Naive thymus-derived CD4-positive, alpha-beta T cell (primary cell): ENCODE results near the gene ADARB1. TPM values are rescaled to one million over a fixed set of nuclear protein-coding genes. Genes with fewer than 3 reads are reported as not detected.
A peak's percentile ranks its signal among the peaks of the same experiment; 100 is the strongest.

ENCODE experiments used
- ATAC-seq: fragments of 150-1000 bp; cut with Tn5 transposase; 2 replicates; pipeline ENCODE4 v1.10.0; 2021; ENCODE audit warnings: mild to moderate bottlenecking, moderate library complexity
- CTCF ChIA-PET: fragments of 350-600 bp; sonication (Branson Sonifier 250); formaldehyde crosslinking; loops from one replicate; lab custom pipeline; 2021; ENCODE audit warnings: antibody characterized with exemption; lab: Charles Lee
- POLR2A ChIA-PET: fragments of 350-600 bp; sonication (Branson Sonifier 250); formaldehyde crosslinking; loops from one replicate; lab custom pipeline; 2021; ENCODE audit warnings: antibody characterized with exemption, inconsistent platforms; lab: Charles Lee
- DNase-seq, 9 donors: peaks; one replicate each; pipeline versions ENCODE4 v3.0.0 to v3.0.0-alpha.2; 2020 to 2022; ENCODE audit warnings: mixed read lengths in 1 of 9
- H3K27ac ChIP-seq: one replicate; pipeline ENCODE4 v1.7.0; 2013; ENCODE audit warnings: mild to moderate bottlenecking, low read depth, low read length, moderate library complexity
- H3K27me3 ChIP-seq, 2 donors: one replicate each; pipeline ENCODE4 v1.7.0; 2013; ENCODE audit warnings: low read length in 2 of 2, mild to moderate bottlenecking in 2 of 2, moderate library complexity in 2 of 2; ENCODE audit not compliant: control insufficient read depth in 2 of 2, insufficient read depth in 2 of 2
- H3K36me3 ChIP-seq, 3 experiments: 1 replicate in 2 of 3; 2 replicates in 1 of 3; pipeline ENCODE4 v1.7.0; 2013; ENCODE audit warnings: low read length in 3 of 3, mild to moderate bottlenecking in 3 of 3, moderate library complexity in 1 of 3; ENCODE audit not compliant: insufficient read depth in 3 of 3, control insufficient read depth in 2 of 3
- H3K4me1 ChIP-seq, 2 donors: one replicate each; pipeline ENCODE4 v1.7.0; 2013; ENCODE audit warnings: low read length in 2 of 2, mild to moderate bottlenecking in 2 of 2, moderate library complexity in 1 of 2; ENCODE audit not compliant: control insufficient read depth in 2 of 2, insufficient read depth in 2 of 2
- H3K4me3 ChIP-seq: 2 replicates; pipeline ENCODE4 v1.7.0; 2013; ENCODE audit warnings: mild to moderate bottlenecking, low read length
- H3K9me3 ChIP-seq, 3 experiments: 1 replicate in 2 of 3; 2 replicates in 1 of 3; pipeline ENCODE4 v1.7.0; 2013; ENCODE audit warnings: low read length in 3 of 3; ENCODE audit not compliant: control insufficient read depth in 2 of 3
- H3K27ac Mint-ChIP-seq, 9 donors: one replicate each; pipeline ENCODE4 v1.8.0; 2020 to 2022; ENCODE audit warnings: mixed read lengths in 9 of 9, mild to moderate bottlenecking in 8 of 9, moderate library complexity in 5 of 9, inconsistent platforms in 2 of 9
- H3K27me3 Mint-ChIP-seq, 5 donors: one replicate each; pipeline ENCODE4 v1.8.0; 2021 to 2022; ENCODE audit warnings: mixed read lengths in 5 of 5, mild to moderate bottlenecking in 1 of 5
- H3K36me3 Mint-ChIP-seq, 5 donors: one replicate each; pipeline ENCODE4 v1.8.0; 2020 to 2022; ENCODE audit warnings: mixed read lengths in 5 of 5, mild to moderate bottlenecking in 3 of 5, inconsistent platforms in 1 of 5
- H3K4me1 Mint-ChIP-seq, 7 donors: one replicate each; pipeline ENCODE4 v1.8.0; 2020 to 2022; ENCODE audit warnings: mixed read lengths in 7 of 7, mild to moderate bottlenecking in 3 of 7, inconsistent platforms in 1 of 7
- H3K4me3 Mint-ChIP-seq, 10 donors: one replicate each; pipeline ENCODE4 v1.8.0; 2020 to 2022; ENCODE audit warnings: mild to moderate bottlenecking in 10 of 10, mixed read lengths in 10 of 10, moderate library complexity in 6 of 10, inconsistent platforms in 2 of 10
- H3K9me3 Mint-ChIP-seq, 11 donors: one replicate each; pipeline ENCODE4 v1.8.0; 2020 to 2022; ENCODE audit warnings: mixed read lengths in 11 of 11, mild to moderate bottlenecking in 4 of 11, inconsistent platforms in 1 of 11, moderate library complexity in 1 of 11
- intact Hi-C, 2 donors: fragments of 100-400 bp; cut with micrococcal nuclease; formaldehyde crosslinking; loops; one replicate each; pipeline ENCODE4 v1.15.1; 2023
- polyA plus RNA-seq, 2 donors: library from polyadenylated mRNA; unstranded; fragments of 300-500 nt; fragmentation: Illumina TruSeq; gene quantifications; one replicate each; pipeline ENCODE4 v1.2.3, GENCODE V29; 2021
- total RNA-seq, 6 experiments: library from RNA in 5 of 6; stranded (reverse) in 5 of 6; gene quantifications; 1 replicate in 5 of 6; 2 replicates in 1 of 6; pipeline ENCODE4 v1.2.3 and lab custom pipeline; 2021 to 2026

Gene ADARB1
- total and polyA plus RNA-seq, 7 experiments from 2014 or later, result 6.2 to 52.2 (median 38.4) TPM

DNA sequence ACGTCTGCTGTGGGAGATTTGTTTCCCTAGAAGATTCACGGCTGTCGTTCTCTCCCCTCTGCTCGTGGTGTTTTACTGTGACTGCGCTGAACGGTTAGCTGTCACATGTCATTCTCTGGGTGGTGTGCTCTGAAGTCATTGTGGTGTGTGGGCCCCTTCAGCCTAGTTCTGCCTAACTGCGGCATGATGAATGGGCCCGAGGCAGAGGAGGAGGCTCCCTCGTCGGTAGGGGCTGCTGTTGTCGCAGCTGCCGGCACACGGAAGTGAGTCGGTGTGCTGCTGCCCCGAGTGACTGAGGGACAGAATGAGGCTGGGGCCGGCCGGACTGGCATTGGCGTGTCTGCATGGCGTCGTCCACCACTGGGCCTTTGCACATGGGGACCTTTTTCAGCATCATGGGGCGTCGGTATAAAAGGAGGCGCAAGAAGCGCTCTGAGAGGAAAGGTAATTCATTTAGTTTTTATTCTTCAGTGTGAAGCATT lies 77.9 kb downstream of the ADARB1 start:
- peaks cover 16 to 30% of the 10 kb centered on the region in 2 donors for H3K4me1 ChIP-seq
- Mint-ChIP-seq H3K4me3 (peak overlapping the region; percentile 22 to 81 (median 72)), H3K9me3 (peaks cover 0 to 13% (median 0%) of the 10 kb centered on the region in 11 donors), H3K27ac (peak overlapping the region; percentile 72 to 94 (median 85)), H3K4me1 (peaks cover 23 to 55% (median 43%) of the 10 kb centered on the region in 7 donors), H3K36me3 (peaks cover 0 to 18% (median 5%) of the 10 kb centered on the region in 5 donors), H3K27me3 (no peaks in the 10 kb centered on the region)
- H3K27ac ChIP-seq, result peak overlapping the region; percentile 50
- intact Hi-C loops, result loop anchor here (1.0 to 10.0 kb wide), 6 partner anchors 12 to 287 kb away; no protein-coding TSS in a partner anchor
- no peaks in the 10 kb centered on the region for H3K27me3 ChIP-seq
- ChIA-PET POLR2A (interaction anchor here (1.4 kb wide), 1 partner anchor 212 kb away, joined by 5 read pairs; the partner anchor contains the start of gene SLX9), CTCF (interaction anchor here (0.7 to 1.7 kb wide), 6 partner anchors 12 to 287 kb away, joined by 3 to 5 read pairs (median 4); no protein-coding TSS in a partner anchor)
- no peaks in the 10 kb centered on the region for H3K36me3 ChIP-seq
- no peak overlapping the region for H3K4me3 ChIP-seq
- ATAC-seq (peak; percentile 95), DNase-seq (peak; percentile 47 to 75 (median 72))
- H3K9me3 ChIP-seq, result no peaks in the 10 kb centered on the region

DNA sequence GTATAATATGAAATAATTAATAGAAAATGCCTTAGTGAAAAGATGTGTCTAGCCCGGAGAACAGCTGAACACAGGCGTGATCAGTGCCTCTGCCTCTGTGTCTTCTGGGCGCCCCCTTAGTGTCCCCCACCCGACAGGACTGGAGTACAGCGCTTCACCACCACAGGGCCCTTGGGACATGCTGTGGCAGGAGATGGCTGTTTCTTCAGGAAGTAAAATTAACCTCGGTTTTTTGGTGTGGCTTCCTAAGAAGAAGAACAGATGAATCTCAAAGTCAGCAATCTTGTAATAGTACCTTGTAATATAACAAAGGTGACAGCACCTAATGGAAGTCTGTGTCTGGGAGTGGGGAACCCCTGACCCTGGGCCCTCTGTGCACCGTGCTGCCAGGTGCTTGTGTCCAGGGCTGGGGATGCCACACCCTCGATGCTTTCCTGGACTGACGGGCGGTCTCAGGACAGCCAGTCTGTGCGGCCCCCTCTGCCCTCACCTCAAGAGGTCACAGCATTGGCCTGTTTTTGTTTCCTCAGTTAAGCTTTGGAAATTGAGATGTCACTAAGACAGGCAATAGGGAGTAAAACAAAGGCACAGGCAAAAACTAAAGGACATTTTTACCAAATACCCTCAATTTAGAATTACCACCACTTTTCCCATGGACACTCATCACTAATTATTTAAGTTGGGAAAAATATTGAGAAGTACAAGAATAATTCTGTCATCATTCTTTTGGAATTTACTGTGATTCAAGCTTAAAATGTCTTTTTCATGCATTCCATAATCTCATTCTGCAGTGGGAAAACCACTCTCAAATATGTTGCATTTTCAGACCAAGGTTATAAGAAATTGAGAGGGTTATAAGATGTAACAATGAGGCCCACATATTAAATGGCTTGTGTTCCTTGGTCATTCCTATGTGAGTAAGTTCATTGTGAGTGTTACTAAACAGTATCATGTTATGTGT lies 79.3 kb downstream of the ADARB1 start:
- ChIA-PET CTCF (interaction anchor here (0.7 to 1.5 kb wide), 6 partner anchors 13 to 724 kb away, joined by 3 to 6 read pairs (median 4); no protein-coding TSS in a partner anchor), POLR2A (interaction anchor here (0.8 to 1.4 kb wide), 2 partner anchors 209 to 214 kb away, joined by 4 to 5 read pairs; partner anchors contain the start of gene SLX9)
- Histone ChIP-seq H3K27ac (no peak overlapping the region), H3K27me3 (no peaks in the 10 kb centered on the region), H3K36me3 (no peaks in the 10 kb centered on the region), H3K4me1 (peaks cover 16 to 30% of the 10 kb centered on the region in 2 donors), H3K4me3 (no peak overlapping the region), H3K9me3 (no peaks in the 10 kb centered on the region)
- H3K36me3 Mint-ChIP-seq, result peaks cover 0 to 19% (median 2%) of the 10 kb centered on the region in 5 donors
- peaks cover 0 to 13% (median 0%) of the 10 kb centered on the region in 11 donors for H3K9me3 Mint-ChIP-seq
- H3K27ac Mint-ChIP-seq, result peak overlapping the region; percentile 62 to 86 (median 82)
- ATAC-seq (no peak), DNase-seq (no peak)
- peak overlapping the region in 7 of 10 donors; percentile 25 to 81 (median 42) for H3K4me3 Mint-ChIP-seq
- H3K27me3 Mint-ChIP-seq, result no peaks in the 10 kb centered on the region
- peaks cover 23 to 55% (median 43%) of the 10 kb centered on the region in 7 donors for H3K4me1 Mint-ChIP-seq
- intact Hi-C loops, result loop anchor here in 1 of 2 donors (2.0 to 10.0 kb wide), 2 partner anchors 101 to 135 kb away; no protein-coding TSS in a partner anchor

DNA sequence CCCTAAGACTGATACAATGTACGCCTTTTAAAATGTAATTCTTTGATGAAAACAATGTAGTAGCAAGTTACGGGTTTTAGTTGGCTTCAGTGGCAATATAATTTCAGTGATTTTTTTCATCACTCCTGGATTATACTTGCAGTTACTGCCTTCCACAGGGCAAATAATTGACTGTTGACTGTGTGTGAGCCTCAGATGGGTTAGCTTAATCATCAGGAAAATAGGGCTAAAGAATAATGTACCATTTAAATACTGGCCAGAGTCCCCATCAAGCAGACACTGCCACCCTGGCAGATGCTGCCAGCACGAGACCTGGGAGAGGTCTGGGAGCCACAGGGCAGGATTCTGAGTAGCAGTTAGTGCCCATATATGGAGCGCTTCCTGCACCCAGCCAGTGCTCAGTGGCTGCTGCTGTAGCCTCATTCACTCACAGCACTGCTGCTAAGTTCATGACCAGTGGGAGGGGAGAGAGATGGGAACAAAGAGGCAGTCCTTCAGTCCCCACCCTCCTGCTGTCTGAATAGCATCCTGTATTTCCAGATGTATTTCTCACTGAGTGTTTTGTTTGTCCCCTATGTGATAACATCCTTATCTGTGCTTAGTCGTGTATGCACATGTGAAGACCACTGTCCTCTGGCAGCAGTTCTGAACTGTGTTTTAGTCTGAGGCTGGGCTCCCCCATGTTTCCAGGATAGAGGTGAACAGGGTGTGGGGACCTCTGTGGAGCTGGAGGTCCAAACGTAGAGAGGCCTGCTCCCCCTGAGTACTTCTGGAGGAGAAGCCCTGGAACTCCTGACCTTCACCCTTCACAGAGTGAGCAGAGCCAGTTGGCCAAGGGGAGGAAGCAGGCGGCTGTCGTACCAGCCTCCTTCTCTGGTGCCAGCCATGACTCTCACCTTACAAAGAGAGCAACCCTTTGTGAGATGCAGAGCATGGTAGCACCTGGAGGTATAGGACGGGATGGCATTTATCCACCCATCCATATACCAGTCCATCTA lies 80.4 kb downstream of the ADARB1 start:
- intact Hi-C loops, result loop anchor here in 1 of 2 donors (10.0 kb wide), 1 partner anchor 100 kb away; no protein-coding TSS in a partner anchor
- no peaks in the 10 kb centered on the region for H3K27me3 Mint-ChIP-seq
- no peak overlapping the region for H3K4me3 ChIP-seq
- H3K36me3 Mint-ChIP-seq, result peaks cover 0 to 19% (median 4%) of the 10 kb centered on the region in 5 donors
- peak overlapping the region in 8 of 9 donors; percentile 5 to 84 (median 40) for H3K27ac Mint-ChIP-seq
- H3K27ac ChIP-seq, result no peak overlapping the region
- H3K9me3 Mint-ChIP-seq, result peaks cover 0 to 13% (median 0%) of the 10 kb centered on the region in 11 donors
- no peaks in the 10 kb centered on the region for H3K9me3 ChIP-seq
- ATAC-seq, result peak; percentile 74
- H3K4me1 ChIP-seq, result peaks cover 16 to 30% of the 10 kb centered on the region in 2 donors
- H3K4me1 Mint-ChIP-seq, result peaks cover 23 to 55% (median 43%) of the 10 kb centered on the region in 7 donors
- peak in 7 of 9 donors; percentile 32 to 57 (median 45) for DNase-seq
- no peaks in the 10 kb centered on the region for H3K27me3 ChIP-seq
- ChIA-PET POLR2A (no interaction called here), CTCF (no interaction called here)
- peak overlapping the region in 7 of 10 donors; percentile 7 to 45 (median 31) for H3K4me3 Mint-ChIP-seq
- no peaks in the 10 kb centered on the region for H3K36me3 ChIP-seq

DNA sequence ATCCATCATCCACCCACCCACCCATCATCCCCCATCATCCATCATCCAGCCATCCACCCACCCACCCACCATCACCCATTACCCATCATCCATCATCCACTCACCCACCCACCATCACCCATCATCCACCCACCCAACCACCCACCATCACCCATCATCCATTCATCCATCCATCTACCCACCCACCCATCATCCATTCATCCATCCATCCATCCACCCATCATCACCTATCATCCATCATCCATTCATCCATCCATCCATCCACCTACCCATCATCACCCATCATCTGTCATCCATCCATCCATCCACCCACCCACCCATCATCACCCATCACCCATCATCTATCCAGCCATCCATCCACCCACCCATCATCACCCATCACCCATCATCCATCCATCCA lies 81.5 kb downstream of the ADARB1 start:
- Histone ChIP-seq H3K4me1 (peaks cover 16 to 30% of the 10 kb centered on the region in 2 donors), H3K27me3 (no peaks in the 10 kb centered on the region), H3K9me3 (no peaks in the 10 kb centered on the region), H3K4me3 (no peak overlapping the region), H3K27ac (no peak overlapping the region), H3K36me3 (no peaks in the 10 kb centered on the region)
- intact Hi-C loops, result loop anchor here in 1 of 2 donors (10.0 kb wide), 1 partner anchor 99 kb away; no protein-coding TSS in a partner anchor
- DNase-seq (no peak), ATAC-seq (no peak)
- ChIA-PET CTCF (no interaction called here), POLR2A (no interaction called here)
- H3K4me3 Mint-ChIP-seq, result no peak overlapping the region
- H3K36me3 Mint-ChIP-seq, result peaks cover 0 to 19% (median 4%) of the 10 kb centered on the region in 5 donors
- no peaks in the 10 kb centered on the region for H3K27me3 Mint-ChIP-seq
- H3K4me1 Mint-ChIP-seq, result peaks cover 23 to 52% (median 42%) of the 10 kb centered on the region in 7 donors
- peak overlapping the region in 1 of 9 donors; percentile 51 for H3K27ac Mint-ChIP-seq
- H3K9me3 Mint-ChIP-seq, result peaks cover 0 to 13% (median 0%) of the 10 kb centered on the region in 11 donors

DNA sequence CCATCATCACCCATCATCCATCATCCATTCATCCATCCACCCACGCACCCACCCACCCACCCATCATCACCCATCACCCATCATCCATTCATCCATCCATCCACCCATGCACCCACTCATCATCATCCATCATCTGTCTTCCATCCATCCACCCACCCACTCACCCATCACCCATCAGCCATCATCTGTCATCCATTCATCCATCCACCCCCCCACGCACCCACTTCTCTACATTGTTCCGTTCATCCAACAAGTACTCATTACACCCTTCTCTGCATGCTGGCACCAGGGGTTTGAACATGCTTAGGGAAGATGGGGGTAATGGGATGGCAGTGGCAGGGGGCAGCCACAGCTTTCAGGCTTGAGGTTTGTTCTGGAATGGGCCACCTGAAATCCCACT lies 82.1 kb downstream of the ADARB1 start:
- Mint-ChIP-seq H3K27me3 (no peaks in the 10 kb centered on the region), H3K27ac (no peak overlapping the region), H3K4me3 (no peak overlapping the region), H3K4me1 (peaks cover 23 to 46% (median 42%) of the 10 kb centered on the region in 7 donors), H3K9me3 (peaks cover 0 to 13% (median 0%) of the 10 kb centered on the region in 11 donors), H3K36me3 (peaks cover 0 to 19% (median 4%) of the 10 kb centered on the region in 5 donors)
- Histone ChIP-seq H3K36me3 (no peaks in the 10 kb centered on the region), H3K4me1 (peaks cover 16 to 30% of the 10 kb centered on the region in 2 donors), H3K27me3 (no peaks in the 10 kb centered on the region), H3K27ac (no peak overlapping the region), H3K9me3 (no peaks in the 10 kb centered on the region), H3K4me3 (no peak overlapping the region)
- CTCF ChIA-PET, result no interaction called here
- intact Hi-C loops, result loop anchor here in 1 of 2 donors (10.0 kb wide), 1 partner anchor 98 kb away; no protein-coding TSS in a partner anchor
- POLR2A ChIA-PET, result no interaction called here
- no peak for DNase-seq
- no peak for ATAC-seq
